ENCODE data around the gene POLR1A. TPM values are rescaled to one million over a fixed set of nuclear protein-coding genes. Genes with fewer than 3 reads are reported as not detected.

POLR1A gene
- total RNA-seq, 2 experiments from 2014 or later = 25.2 to 29.7 TPM

DNA sequence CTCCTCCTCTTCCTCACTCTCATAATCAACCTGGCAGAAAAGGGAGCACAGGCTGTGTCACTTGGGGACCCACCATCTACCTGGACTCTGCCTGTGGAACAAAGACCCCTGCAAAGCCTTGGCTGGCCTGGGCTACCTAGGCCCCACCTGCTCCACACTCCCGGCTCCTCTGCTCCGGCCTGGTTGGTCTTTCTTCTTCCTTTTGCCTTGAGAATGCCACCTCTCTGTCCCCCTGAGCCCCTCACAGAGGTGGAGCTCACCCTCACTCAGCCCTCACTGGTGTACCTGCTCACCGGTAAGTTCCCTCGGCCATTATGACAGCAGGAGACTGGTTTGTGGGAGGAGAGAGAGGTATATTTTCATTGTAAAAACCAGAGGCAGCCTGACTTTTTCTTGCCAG, 74.1 kb downstream of the POLR1A start:
- no peaks in the 10 kb centered on the region for H3K9me3 Mint-ChIP-seq
- H3K4me1 Mint-ChIP-seq = peaks cover 26% of the 10 kb centered on the region
- no peak overlapping the region for H3K4me3 Mint-ChIP-seq
- POLR2A ChIA-PET = no interaction called here
- DNase-seq = no peak
- H3K36me3 Mint-ChIP-seq (ENCODE audit: low read depth) = peaks cover 76% of the 10 kb centered on the region
- peak overlapping the region; percentile 51 for H3K27ac Mint-ChIP-seq
- H3K27me3 Mint-ChIP-seq = no peaks in the 10 kb centered on the region
- CTCF ChIA-PET = no interaction called here

DNA sequence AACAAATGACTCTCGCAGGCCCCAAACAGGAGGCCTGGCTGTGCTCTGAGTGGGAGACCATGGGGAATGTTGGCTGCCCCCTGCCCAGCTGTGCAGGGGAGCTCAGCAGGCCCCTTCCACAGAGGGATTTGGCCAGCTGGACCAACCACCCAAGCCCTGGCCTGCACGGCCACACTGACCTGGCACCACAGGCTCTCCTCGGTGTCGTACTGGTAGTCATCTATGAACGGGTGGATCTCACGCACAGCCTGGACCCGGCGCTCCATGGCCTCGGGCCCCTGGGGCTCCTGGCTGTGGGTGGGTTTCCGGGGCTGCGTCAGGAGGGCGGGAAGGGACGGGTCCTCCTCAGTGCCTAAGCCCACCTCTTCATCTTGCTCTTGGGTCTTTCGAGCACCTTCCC, 74.5 kb downstream of the POLR1A start:
- peaks cover 21% of the 10 kb centered on the region for H3K4me1 Mint-ChIP-seq
- POLR2A ChIA-PET = no interaction called here
- H3K9me3 Mint-ChIP-seq = no peaks in the 10 kb centered on the region
- DNase-seq = no peak
- no peaks in the 10 kb centered on the region for H3K27me3 Mint-ChIP-seq
- no peak overlapping the region for H3K27ac Mint-ChIP-seq
- peaks cover 79% of the 10 kb centered on the region for H3K36me3 Mint-ChIP-seq (ENCODE audit: low read depth)
- H3K4me3 Mint-ChIP-seq = no peak overlapping the region
- CTCF ChIA-PET = no interaction called here

DNA sequence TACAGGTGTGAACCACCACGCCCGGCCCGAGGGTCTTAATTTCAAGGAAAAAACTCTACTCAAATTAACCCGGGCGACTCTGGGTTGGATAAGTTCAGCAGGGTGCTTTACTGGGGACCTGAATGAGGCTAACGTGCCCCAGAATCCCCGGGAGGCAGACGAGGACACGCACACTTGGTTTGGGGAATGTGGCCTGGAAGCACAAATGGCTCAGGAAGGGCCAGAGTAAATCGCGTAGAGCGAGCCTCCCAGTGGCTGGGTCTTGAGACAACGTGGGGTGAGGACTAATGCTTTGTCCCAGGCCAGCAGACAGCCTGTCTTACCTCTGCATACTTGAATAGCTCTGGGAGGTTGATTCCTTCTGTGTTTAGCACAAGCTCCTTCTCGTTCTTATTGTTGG, 75.8 kb downstream of the POLR1A start:
- POLR2A ChIA-PET = no interaction called here
- no peak overlapping the region for H3K4me3 Mint-ChIP-seq
- H3K9me3 Mint-ChIP-seq = no peaks in the 10 kb centered on the region
- H3K27ac Mint-ChIP-seq = peak overlapping the region; percentile 65
- CTCF ChIA-PET = interaction anchor here (1.0 to 1.2 kb wide), 2 partner anchors 11 to 141 kb away, joined by 3 to 4 read pairs; partner anchors contain the start of gene ST3GAL5
- H3K36me3 Mint-ChIP-seq (ENCODE audit: low read depth) = peaks cover 79% of the 10 kb centered on the region
- DNase-seq = no peak
- H3K4me1 Mint-ChIP-seq = peaks cover 10% of the 10 kb centered on the region
- H3K27me3 Mint-ChIP-seq = no peaks in the 10 kb centered on the region

DNA sequence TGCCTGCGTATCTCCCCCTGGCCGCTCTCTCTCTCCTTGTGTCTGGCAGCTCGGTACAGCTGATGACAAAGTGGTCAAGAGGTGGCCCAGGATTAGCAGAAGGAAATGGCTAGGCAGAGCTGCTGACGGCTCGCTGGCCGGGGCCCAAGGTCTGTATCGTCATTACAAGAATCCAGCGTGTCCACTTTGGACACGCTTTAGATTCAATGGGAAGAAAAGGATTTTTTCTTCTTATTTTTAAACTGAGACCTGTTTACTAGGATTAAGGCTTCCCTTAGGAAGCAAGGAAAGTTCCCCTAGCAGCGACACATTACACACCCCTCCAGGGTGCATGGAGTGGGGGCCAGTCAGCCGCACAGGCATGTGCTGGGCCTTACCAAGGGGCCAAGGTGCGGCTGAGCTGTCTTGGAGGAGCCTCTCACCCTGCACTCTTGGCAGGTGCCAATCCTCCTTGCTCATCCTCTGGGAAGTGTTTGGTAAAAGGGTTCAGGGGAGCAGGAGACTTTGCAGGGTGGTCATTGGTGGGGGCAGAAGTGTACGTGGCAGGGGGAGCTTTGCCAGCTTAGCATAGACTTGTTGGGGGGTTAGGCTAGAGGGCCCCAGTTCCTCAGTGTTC, 76.8 kb downstream of the POLR1A start:
- Mint-ChIP-seq H3K9me3 (no peaks in the 10 kb centered on the region), H3K36me3 (ENCODE audit: low read depth) (peaks cover 70% of the 10 kb centered on the region), H3K27ac (no peak overlapping the region), H3K27me3 (no peaks in the 10 kb centered on the region), H3K4me1 (peaks cover under 1% of the 10 kb centered on the region), H3K4me3 (no peak overlapping the region)
- CTCF ChIA-PET = interaction anchor here (1.2 kb wide), 1 partner anchor 12 kb away, joined by 3 read pairs; no protein-coding TSS in a partner anchor
- no peak for DNase-seq
- POLR2A ChIA-PET = interaction anchor here (0.9 kb wide), 1 partner anchor 8 kb away, joined by 3 read pairs; no protein-coding TSS in a partner anchor

DNA sequence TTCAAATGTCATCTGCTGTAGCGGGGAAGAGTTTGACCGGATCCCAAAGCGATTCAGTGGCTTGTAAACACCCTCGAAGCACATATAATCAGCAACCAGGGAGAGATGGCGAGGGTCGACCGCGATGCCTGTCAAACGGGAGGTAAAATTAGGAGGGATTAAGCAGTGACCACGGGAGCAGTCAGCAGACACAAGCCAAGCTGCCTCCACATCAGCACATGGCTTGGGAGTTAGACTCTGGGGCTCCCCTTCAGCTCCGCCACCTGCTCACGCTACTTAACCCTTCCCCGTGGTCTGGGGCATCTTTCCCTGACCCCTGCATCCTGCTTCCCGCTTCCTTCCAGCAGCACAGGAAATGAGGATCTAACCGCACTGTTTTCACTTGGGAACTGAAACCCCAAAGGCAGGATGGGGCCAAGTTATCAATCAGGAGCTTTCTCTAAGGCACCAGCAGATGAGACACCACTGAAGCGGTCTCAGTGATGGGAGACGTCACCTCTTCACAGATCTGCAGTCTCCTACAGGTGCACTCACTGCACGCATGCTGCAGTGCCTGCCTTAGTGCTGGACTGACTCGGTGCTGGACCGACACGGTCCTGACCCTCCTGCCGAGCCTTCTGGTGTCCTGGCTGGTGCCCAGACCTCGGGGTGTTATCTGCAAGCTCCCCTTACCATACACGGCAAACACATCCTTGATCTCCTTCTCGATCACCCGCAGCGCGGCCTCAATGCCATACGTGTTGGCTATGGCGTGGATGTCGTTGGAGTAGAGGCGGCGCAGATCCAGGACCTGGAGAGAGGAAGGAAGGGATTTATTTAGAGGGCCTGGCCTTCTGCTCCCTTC, 77.5 kb downstream of the POLR1A start:
- H3K9me3 Mint-ChIP-seq = no peaks in the 10 kb centered on the region
- peaks cover 65% of the 10 kb centered on the region for H3K36me3 Mint-ChIP-seq (ENCODE audit: low read depth)
- H3K4me3 Mint-ChIP-seq = no peak overlapping the region
- DNase-seq = no peak
- peaks cover 3% of the 10 kb centered on the region for H3K4me1 Mint-ChIP-seq
- ChIA-PET CTCF (interaction anchor here (1.2 kb wide), 1 partner anchor 13 kb away, joined by 3 read pairs; no protein-coding TSS in a partner anchor), POLR2A (interaction anchor here (0.9 kb wide), 2 partner anchors 8 to 9 kb away, joined by 3 read pairs; no protein-coding TSS in a partner anchor)
- H3K27ac Mint-ChIP-seq = no peak overlapping the region
- H3K27me3 Mint-ChIP-seq = no peaks in the 10 kb centered on the region

DNA sequence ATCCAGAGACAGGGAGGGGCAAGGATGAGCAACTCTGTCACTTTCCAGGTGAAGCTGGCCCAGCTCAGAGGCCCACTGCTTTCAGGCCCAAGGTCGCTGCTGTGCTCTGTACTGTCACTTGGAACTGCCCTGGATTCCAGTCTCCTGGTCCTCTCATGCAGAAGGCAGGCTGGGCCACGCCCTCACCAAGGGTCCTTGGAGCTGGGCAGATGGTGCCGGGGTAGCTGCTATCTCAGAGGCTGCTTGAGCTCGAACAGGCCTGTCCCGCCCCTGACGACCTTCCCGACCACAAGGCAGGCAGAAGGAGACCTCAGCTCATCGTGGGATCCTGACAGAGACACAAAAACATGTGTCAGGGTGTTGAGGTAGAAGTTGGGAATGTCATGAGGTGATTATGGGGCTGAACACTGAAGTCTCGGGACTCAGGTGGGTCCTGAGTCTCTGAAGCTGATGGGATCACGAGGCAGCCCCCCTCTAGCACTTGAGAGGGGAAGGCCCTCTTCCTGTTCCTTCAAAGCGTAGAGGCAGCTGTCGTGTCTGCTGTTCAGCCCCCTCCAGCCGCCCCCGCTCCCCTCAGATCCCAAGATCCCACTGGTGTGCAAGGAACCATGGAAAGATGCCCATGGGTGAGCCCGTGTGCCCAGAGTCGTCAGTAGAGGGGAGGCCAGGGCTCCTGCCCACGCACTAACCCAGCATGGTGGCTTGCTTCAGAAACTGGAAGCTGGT, 78.3 kb downstream of the POLR1A start:
- Mint-ChIP-seq H3K36me3 (ENCODE audit: low read depth) (peaks cover 57% of the 10 kb centered on the region), H3K4me1 (peaks cover 3% of the 10 kb centered on the region), H3K27ac (peak overlapping the region; percentile 21), H3K27me3 (no peaks in the 10 kb centered on the region), H3K4me3 (no peak overlapping the region), H3K9me3 (no peaks in the 10 kb centered on the region)
- no peak for DNase-seq
- POLR2A ChIA-PET = interaction anchor here (0.9 kb wide), 1 partner anchor 9 kb away, joined by 3 read pairs; no protein-coding TSS in a partner anchor
- CTCF ChIA-PET = no interaction called here

DNA sequence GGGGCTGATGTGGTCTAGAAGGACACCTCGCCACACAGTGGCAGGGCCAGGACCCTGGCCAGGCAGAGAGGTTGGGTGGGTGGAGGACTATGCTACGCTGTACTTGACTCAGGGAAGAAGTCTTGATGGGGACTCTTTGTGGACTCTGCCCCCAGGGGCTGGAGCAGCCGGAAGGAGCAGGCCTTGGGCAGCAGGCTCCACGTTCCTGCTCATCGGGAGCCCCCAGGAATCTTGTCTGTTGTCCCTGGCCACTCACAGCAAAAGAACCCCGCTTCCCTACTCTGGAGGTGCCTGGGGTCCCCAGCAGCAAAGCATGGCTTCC, 79.0 kb downstream of the POLR1A start:
- Mint-ChIP-seq H3K4me1 (peaks cover 3% of the 10 kb centered on the region), H3K4me3 (no peak overlapping the region), H3K36me3 (ENCODE audit: low read depth) (peaks cover 51% of the 10 kb centered on the region), H3K27ac (peak overlapping the region; percentile 56), H3K9me3 (no peaks in the 10 kb centered on the region), H3K27me3 (no peaks in the 10 kb centered on the region)
- ChIA-PET CTCF (no interaction called here), POLR2A (no interaction called here)
- no peak for DNase-seq

DNA sequence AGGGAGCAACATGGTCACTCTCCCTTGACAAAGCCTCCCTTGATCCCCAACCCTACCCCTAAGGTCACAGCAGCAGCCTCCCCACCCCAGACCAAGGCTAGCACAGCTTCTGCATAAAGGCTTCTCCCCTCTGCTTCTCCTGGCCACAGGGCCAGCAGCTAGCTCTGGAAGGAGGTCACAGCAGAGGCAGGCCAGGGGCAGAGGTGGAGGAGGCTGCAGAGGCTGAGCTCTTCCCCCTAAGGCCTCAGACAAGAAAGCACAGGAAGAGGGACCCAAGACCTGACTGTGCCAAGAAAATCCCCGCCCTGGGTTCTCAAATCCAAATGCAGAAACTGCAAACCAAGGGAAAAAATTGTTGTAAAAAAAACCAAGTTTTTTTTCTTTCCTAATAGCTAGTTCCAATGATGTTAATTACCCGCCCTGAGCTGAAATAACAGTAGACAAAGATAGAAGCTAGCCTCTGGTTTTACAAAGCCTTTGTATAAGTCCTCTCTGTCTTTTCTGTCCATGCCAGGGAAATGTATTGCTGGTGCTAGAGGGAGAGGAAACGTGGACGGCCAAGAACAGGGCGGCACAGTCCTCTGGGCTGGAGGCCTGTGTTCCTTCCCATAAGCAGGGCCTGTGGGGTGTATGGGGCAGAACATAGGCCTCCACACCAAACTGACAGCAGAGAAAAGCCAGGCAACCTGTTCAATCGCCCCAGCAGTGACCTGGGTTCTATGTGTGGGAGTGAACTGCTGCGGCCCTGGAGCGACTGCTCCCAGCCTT, 79.5 kb downstream of the POLR1A start:
- POLR2A ChIA-PET = no interaction called here
- H3K36me3 Mint-ChIP-seq (ENCODE audit: low read depth) = peaks cover 47% of the 10 kb centered on the region
- no peaks in the 10 kb centered on the region for H3K9me3 Mint-ChIP-seq
- H3K4me1 Mint-ChIP-seq = peaks cover 3% of the 10 kb centered on the region
- H3K27ac Mint-ChIP-seq = peak overlapping the region; percentile 56
- H3K27me3 Mint-ChIP-seq = no peaks in the 10 kb centered on the region
- CTCF ChIA-PET = interaction anchor here (1.7 kb wide), 1 partner anchor 137 kb away, joined by 5 read pairs; the partner anchor contains the start of gene ST3GAL5
- no peak for DNase-seq
- no peak overlapping the region for H3K4me3 Mint-ChIP-seq

DNA sequence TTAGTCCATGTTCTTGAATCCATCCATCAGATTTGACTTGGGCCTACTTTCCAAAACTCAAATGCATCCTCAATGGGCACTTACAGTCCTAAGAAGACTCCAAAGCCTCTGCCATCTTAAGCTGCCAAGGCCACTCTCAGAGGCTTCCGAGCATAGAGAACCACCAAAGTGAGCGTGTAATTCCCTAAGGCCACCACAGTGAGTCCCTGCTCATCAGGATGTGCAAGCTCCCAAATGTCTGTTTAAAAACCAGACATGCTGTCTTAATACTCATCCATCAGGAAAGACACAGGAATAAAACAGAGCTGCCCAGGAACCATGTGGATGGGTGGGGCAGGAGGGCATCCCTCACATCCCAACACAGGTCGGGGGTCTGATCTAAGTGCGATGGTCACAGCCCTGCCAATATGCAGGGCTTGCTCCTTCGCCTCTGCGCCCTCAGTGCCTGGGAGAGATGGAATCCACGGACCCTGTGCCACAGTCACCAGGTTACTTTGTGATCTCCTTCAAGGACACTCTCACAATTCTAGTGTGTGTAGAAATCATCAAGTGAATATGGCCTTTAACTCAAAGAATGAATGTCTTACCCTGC, 80.4 kb downstream of the POLR1A start:
- ChIA-PET CTCF (interaction anchor here (0.8 to 1.7 kb wide), 2 partner anchors 11 to 136 kb away, joined by 4 to 5 read pairs; partner anchors contain the start of gene ST3GAL5), POLR2A (no interaction called here)
- H3K27me3 Mint-ChIP-seq = no peaks in the 10 kb centered on the region
- no peaks in the 10 kb centered on the region for H3K9me3 Mint-ChIP-seq
- H3K27ac Mint-ChIP-seq = peak overlapping the region; percentile 14
- peaks cover 3% of the 10 kb centered on the region for H3K4me1 Mint-ChIP-seq
- H3K36me3 Mint-ChIP-seq (ENCODE audit: low read depth) = peaks cover 38% of the 10 kb centered on the region
- H3K4me3 Mint-ChIP-seq = no peak overlapping the region
- DNase-seq = no peak

DNA sequence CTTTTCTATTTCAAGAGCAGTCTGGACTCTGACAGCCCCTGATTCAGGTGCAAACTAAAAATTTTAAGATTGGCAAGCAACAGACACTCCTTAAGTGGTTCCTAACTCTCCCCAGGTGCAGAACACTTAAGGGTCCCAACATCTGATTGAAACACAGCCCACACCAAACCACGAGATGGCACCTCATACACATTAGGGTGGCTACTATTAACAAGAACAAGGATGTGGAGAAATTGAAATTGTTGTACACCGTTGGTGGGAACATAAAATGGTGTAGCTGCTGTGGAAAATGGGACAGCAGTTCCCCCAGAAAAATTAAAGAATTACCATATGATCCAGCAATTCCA, 82.3 kb downstream of the POLR1A start:
- ChIA-PET CTCF (interaction anchor here (3.8 kb wide), 1 partner anchor 13 kb away, joined by 12 read pairs; no protein-coding TSS in a partner anchor), POLR2A (interaction anchor here (1.9 kb wide), 1 partner anchor 29 kb away, joined by 5 read pairs; no protein-coding TSS in a partner anchor)
- no peak for DNase-seq
- Mint-ChIP-seq H3K4me1 (peaks cover 5% of the 10 kb centered on the region), H3K27ac (no peak overlapping the region), H3K9me3 (no peaks in the 10 kb centered on the region), H3K27me3 (no peaks in the 10 kb centered on the region), H3K4me3 (no peak overlapping the region), H3K36me3 (ENCODE audit: low read depth) (peaks cover 22% of the 10 kb centered on the region)

DNA sequence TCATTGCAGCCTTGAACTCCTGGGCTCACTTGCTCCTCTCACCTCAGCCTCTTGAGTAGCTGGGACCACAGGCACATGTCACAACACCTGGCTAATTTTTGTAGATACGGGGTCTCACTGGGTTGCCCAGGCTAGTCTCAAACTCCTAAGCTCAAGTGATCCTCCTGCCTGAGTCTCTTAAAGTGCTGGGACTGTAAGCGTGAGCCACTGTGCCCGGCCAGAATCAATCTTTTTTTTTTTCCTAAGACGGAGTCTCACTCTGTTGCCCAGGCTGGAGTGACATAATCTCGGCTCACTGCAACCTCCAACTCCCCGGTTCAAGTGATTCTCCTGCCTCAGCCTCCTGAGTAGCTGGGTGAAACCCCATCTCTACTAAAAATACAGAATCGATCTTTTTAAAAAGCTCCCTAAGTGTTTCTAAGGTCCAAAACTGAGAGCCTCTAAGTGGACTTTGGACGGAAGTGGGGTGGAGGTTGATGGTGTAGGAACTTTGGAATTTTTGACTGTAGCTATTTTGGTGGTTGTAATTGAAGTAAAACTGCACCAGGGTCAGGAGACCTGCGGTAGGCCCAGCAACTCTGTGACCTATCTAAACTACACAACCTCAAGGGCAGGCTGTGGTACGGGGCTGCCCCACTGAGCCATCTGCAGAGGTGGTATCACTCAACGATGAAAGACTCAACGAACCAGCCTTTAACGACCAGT, 82.9 kb downstream of the POLR1A start:
- CTCF ChIA-PET = interaction anchor here (3.8 kb wide), 1 partner anchor 13 kb away, joined by 12 read pairs; no protein-coding TSS in a partner anchor
- no peak overlapping the region for H3K4me3 Mint-ChIP-seq
- peaks cover 7% of the 10 kb centered on the region for H3K4me1 Mint-ChIP-seq
- POLR2A ChIA-PET = interaction anchor here (0.6 to 1.9 kb wide), 4 partner anchors 12 to 133 kb away, joined by 3 to 5 read pairs (median 3); no protein-coding TSS in a partner anchor
- H3K36me3 Mint-ChIP-seq (ENCODE audit: low read depth) = peaks cover 17% of the 10 kb centered on the region
- DNase-seq = no peak
- no peak overlapping the region for H3K27ac Mint-ChIP-seq
- H3K27me3 Mint-ChIP-seq = no peaks in the 10 kb centered on the region
- no peaks in the 10 kb centered on the region for H3K9me3 Mint-ChIP-seq
